ENCODE measurements around the gene MTCL3.

GRCh38 chr6:127435626-127436220, 83.4 kb downstream of the MTCL3 start:
- no peak for TF ChIP-seq POLR2AphosphoS5 (IDR thresholded peaks at IDR 0.05)
- TF ChIP-seq, protein P1, sequence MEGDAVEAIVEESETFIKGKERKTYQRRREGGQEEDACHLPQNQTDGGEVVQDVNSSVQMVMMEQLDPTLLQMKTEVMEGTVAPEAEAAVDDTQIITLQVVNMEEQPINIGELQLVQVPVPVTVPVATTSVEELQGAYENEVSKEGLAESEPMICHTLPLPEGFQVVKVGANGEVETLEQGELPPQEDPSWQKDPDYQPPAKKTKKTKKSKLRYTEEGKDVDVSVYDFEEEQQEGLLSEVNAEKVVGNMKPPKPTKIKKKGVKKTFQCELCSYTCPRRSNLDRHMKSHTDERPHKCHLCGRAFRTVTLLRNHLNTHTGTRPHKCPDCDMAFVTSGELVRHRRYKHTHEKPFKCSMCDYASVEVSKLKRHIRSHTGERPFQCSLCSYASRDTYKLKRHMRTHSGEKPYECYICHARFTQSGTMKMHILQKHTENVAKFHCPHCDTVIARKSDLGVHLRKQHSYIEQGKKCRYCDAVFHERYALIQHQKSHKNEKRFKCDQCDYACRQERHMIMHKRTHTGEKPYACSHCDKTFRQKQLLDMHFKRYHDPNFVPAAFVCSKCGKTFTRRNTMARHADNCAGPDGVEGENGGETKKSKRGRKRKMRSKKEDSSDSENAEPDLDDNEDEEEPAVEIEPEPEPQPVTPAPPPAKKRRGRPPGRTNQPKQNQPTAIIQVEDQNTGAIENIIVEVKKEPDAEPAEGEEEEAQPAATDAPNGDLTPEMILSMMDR (IDR thresholded peaks at IDR 0.05), result no peak
- TF ChIP-seq POLR2A (IDR thresholded peaks at IDR 0.05), result no peak
